Ovary (tissue), 3 donors: ENCODE measurements around the gene ADAMTS13.

ENCODE experiments used
- EP300 ChIP-seq: sonication (generic); formaldehyde crosslinking; IDR thresholded peaks from one replicate; pipeline ENCODE4 v1.6.1; 2017; ENCODE audit warnings: antibody characterized with exemption
- POLR2A ChIP-seq: fragments of 450-650 bp; IDR thresholded peaks from one replicate; pipeline ENCODE4 v1.6.1; 2017; ENCODE audit warnings: antibody characterized with exemption, mild to moderate bottlenecking, moderate library complexity
- TF ChIP-seq, protein P1 (sequence below), 3 donors: fragments of 450-650 bp in 2 of 3; fragments of 200-600 bp in 1 of 3; IDR thresholded peaks; one replicate each; pipeline versions ENCODE4 v1.5.1 to v1.8.0; 2016 to 2022; ENCODE audit warnings: antibody characterized with exemption in 3 of 3, mild to moderate bottlenecking in 1 of 3
- donor health status: DM: no; HTN: no; CAD: no.

DNA sequence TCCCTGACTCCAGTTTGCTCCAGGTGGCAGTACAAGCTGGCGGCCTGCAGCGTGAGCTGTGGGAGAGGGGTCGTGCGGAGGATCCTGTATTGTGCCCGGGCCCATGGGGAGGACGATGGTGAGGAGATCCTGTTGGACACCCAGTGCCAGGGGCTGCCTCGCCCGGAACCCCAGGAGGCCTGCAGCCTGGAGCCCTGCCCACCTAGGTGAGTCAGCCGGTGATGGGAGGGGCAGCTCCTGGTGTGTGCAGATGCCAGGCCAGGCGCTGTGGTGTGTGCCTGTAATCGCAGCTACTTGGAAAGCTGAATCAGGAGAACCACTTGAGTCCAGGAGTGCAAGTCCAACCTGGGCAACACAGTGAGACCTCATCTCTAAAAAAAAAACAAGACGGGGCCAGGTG, 27.6 kb downstream of the ADAMTS13 start:
- TF ChIP-seq, protein P1, sequence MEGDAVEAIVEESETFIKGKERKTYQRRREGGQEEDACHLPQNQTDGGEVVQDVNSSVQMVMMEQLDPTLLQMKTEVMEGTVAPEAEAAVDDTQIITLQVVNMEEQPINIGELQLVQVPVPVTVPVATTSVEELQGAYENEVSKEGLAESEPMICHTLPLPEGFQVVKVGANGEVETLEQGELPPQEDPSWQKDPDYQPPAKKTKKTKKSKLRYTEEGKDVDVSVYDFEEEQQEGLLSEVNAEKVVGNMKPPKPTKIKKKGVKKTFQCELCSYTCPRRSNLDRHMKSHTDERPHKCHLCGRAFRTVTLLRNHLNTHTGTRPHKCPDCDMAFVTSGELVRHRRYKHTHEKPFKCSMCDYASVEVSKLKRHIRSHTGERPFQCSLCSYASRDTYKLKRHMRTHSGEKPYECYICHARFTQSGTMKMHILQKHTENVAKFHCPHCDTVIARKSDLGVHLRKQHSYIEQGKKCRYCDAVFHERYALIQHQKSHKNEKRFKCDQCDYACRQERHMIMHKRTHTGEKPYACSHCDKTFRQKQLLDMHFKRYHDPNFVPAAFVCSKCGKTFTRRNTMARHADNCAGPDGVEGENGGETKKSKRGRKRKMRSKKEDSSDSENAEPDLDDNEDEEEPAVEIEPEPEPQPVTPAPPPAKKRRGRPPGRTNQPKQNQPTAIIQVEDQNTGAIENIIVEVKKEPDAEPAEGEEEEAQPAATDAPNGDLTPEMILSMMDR (IDR thresholded peaks at IDR 0.05): no peak
- no peak for TF ChIP-seq POLR2A
- no peak for TF ChIP-seq EP300
